Mammary epithelial cell (primary cell): ENCODE results near the gene ADGRE1.

Experiments
- CTCF ChIP-seq, 2 donors: IDR thresholded peaks in 1 of 2; conservative IDR thresholded peaks in 1 of 2; 2 replicates each; pipeline ENCODE4 v1.5.1; 2011 to 2012; ENCODE audit warnings: inconsistent platforms in 2 of 2, low read length in 2 of 2, mild to moderate bottlenecking in 2 of 2, control low read depth in 1 of 2, low read depth in 1 of 2; ENCODE audit not compliant: insufficient read depth in 1 of 2; ENCODE audit errors: extremely low read depth in 1 of 2
- EZH2 ChIP-seq: IDR thresholded peaks from 2 replicates; pipeline ENCODE4 v1.6.1; 2012; ENCODE audit warnings: low read length, inconsistent platforms, borderline replicate concordance

- TF ChIP-seq CTCF (conservative IDR thresholded peaks at IDR 0.05 in 1 of 2, IDR thresholded peaks at IDR 0.05 in 1 of 2; ENCODE audit: extremely low read depth in 1 of 2, insufficient read depth in 1 of 2, low read depth in 1 of 2, low read length in 2 of 2) = no peak
- TF ChIP-seq EZH2 = no peak
These were observed 12.2 kb upstream of the ADGRE1 start for GRCh38 chr19:6875218-6875617.
